ENCODE results near the gene NAIF1.
"Not testable (repeated sequence)": the region's sequence is repeated elsewhere in the genome, so short reads cannot be mapped to it uniquely, and the experiment has no call there.

Gene NAIF1

DNA sequence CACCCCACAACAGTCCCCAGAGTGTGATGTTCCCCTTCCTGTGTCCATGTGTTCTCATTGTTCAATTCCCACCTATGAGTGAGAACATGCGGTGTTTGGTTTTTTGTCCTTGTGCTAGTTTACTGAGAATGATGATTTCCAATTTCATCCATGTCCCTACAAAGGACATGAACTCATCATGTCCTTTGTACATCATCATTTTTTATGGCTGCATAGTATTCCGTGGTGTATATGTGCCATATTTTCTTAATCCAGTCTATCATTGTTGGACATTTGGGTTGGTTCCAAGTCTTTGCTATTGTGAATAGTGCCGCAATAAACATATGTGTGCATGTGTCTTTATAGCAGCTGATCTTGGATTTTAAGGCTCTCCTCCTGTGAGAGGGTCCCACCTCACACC lies 26.3 kb downstream of the NAIF1 start:
- H3K27me3 ChIP-seq (ENCODE audit: insufficient read depth, low read length); H3K4me3 ChIP-seq (ENCODE audit: low read depth, low read length); H2AFZ ChIP-seq (ENCODE audit: low read length, unreplicated experiment); H3K27ac ChIP-seq (ENCODE audit: low read depth, low read length); H3K36me3 ChIP-seq (ENCODE audit: insufficient read depth, low read length); H3K79me2 ChIP-seq (ENCODE audit: control insufficient read depth, insufficient read depth, low read length, unreplicated experiment); H3K4me1 ChIP-seq (ENCODE audit: control insufficient read depth, insufficient read depth, low read length, unreplicated experiment): not testable (repeated sequence)

DNA sequence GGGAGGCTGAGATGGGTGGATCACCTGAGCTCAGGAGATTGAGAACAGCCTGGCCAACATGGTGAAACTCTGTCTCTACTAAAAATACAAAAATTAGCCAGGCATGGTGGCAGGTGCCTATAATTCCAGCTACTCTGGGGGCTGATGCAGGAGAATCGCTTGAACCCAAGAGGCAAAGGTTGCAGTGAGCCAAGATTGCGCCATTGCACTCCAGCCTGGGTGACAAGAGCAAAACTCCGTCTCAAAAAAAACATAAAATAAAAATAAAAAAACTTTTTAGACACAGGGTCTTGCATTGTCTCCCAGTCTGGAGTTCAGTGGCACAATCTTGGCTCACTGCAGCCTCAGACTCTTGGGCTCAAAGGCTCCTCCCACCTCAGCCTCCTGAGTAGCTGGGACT lies 30.6 kb downstream of the NAIF1 start:
- H3K36me3 ChIP-seq (ENCODE audit: insufficient read depth, low read length); H3K4me1 ChIP-seq (ENCODE audit: control insufficient read depth, insufficient read depth, low read length, unreplicated experiment); H3K4me3 ChIP-seq (ENCODE audit: low read depth, low read length); H3K27me3 ChIP-seq (ENCODE audit: insufficient read depth, low read length); H2AFZ ChIP-seq (ENCODE audit: low read length, unreplicated experiment); H3K79me2 ChIP-seq (ENCODE audit: control insufficient read depth, insufficient read depth, low read length, unreplicated experiment); H3K27ac ChIP-seq (ENCODE audit: low read depth, low read length): not testable (repeated sequence)

- H3K79me2 ChIP-seq (ENCODE audit: control insufficient read depth, insufficient read depth, low read length, unreplicated experiment) = no peaks in the 10 kb centered on the region
- no peaks in the 10 kb centered on the region for H3K4me1 ChIP-seq (ENCODE audit: control insufficient read depth, insufficient read depth, low read length, unreplicated experiment)
- no peak overlapping the region for H2AFZ ChIP-seq (ENCODE audit: low read length, unreplicated experiment)
- H3K27me3 ChIP-seq (ENCODE audit: insufficient read depth, low read length) = no peaks in the 10 kb centered on the region
- H3K4me3 ChIP-seq (ENCODE audit: low read depth, low read length) = no peak overlapping the region
- H3K27ac ChIP-seq (ENCODE audit: low read depth, low read length) = no peak overlapping the region
- no peaks in the 10 kb centered on the region for H3K36me3 ChIP-seq (ENCODE audit: insufficient read depth, low read length)
These were observed 32.1 kb downstream of the NAIF1 start for GRCh38 chr9:128034821-128035652.

DNA sequence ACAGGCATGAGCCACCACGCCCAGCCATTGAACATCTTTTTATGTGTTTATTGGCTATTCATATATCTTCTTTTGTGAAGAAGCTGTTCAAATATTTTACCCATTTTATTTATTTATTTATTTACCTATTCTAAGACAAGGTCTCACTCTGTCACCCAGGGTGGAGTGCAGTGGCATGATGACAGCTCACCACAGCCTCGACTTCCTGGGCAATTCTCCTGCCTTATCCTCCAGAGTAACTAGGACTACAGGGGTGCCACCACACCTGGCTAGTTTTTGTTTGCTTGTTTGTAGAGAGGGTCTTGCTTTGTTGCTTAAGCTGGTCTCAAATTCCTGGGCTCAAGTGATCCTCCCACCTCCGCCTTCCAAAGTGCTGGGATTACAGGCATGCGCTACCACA lies 33.5 kb downstream of the NAIF1 start:
- no peak overlapping the region for H3K4me3 ChIP-seq (ENCODE audit: low read depth, low read length)
- H3K27ac ChIP-seq (ENCODE audit: low read depth, low read length) = no peak overlapping the region
- H2AFZ ChIP-seq (ENCODE audit: low read length, unreplicated experiment) = no peak overlapping the region
- no peaks in the 10 kb centered on the region for H3K4me1 ChIP-seq (ENCODE audit: control insufficient read depth, insufficient read depth, low read length, unreplicated experiment)
- no peaks in the 10 kb centered on the region for H3K36me3 ChIP-seq (ENCODE audit: insufficient read depth, low read length)
- no peaks in the 10 kb centered on the region for H3K79me2 ChIP-seq (ENCODE audit: control insufficient read depth, insufficient read depth, low read length, unreplicated experiment)
- no peaks in the 10 kb centered on the region for H3K27me3 ChIP-seq (ENCODE audit: insufficient read depth, low read length)

GRCh38 chr9:128027705-128028104 lies 39.4 kb downstream of the NAIF1 start:
- H3K4me1 ChIP-seq (ENCODE audit: control insufficient read depth, insufficient read depth, low read length, unreplicated experiment) = peaks cover 14% of the 10 kb centered on the region
- no peak overlapping the region for H2AFZ ChIP-seq (ENCODE audit: low read length, unreplicated experiment)
- no peak overlapping the region for H3K4me3 ChIP-seq (ENCODE audit: low read depth, low read length)
- no peaks in the 10 kb centered on the region for H3K27me3 ChIP-seq (ENCODE audit: insufficient read depth, low read length)
- no peaks in the 10 kb centered on the region for H3K36me3 ChIP-seq (ENCODE audit: insufficient read depth, low read length)
- H3K79me2 ChIP-seq (ENCODE audit: control insufficient read depth, insufficient read depth, low read length, unreplicated experiment) = no peaks in the 10 kb centered on the region
- H3K27ac ChIP-seq (ENCODE audit: low read depth, low read length) = no peak overlapping the region

DNA sequence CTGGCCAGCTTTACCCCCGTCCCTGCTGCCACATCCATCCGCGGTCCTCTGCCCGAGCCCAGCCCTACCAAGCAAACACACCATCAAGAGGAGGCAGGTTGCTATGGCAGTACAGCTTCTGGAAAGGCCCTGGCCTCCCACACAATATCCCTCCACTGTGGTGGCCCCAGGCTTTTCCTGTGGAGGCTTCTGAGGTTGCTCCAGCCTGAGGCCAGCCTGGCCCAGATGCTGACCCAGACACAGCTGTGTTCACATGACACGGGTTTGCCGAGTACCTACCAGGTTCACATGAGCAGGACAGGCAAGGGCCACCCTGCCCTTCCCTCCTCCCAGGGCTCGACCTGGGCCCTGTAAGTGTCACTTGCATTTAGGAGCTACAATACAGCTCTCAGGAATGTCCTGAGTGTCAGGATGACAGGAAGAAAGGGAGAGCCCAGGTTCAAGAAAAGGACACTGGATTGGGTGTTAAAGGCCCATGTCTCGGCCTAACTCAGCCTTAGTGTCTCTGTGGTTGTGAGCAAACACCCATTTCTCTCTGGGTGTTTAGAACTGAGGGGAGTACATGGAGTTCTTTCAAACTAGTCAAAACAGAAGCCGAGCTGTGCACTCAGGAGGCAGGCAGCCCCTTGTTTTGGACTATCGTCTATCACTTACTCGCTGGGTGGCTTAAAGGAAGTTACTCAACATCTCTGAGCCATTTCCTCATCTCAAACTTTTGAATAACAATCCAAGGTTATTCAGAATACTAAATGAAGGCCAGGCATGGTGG lies 40.2 kb downstream of the NAIF1 start:
- peaks cover 14% of the 10 kb centered on the region for H3K4me1 ChIP-seq (ENCODE audit: control insufficient read depth, insufficient read depth, low read length, unreplicated experiment)
- H3K4me3 ChIP-seq (ENCODE audit: low read depth, low read length) = no peak overlapping the region
- H2AFZ ChIP-seq (ENCODE audit: low read length, unreplicated experiment) = no peak overlapping the region
- no peaks in the 10 kb centered on the region for H3K36me3 ChIP-seq (ENCODE audit: insufficient read depth, low read length)
- peak overlapping the region; percentile 15; the same call in 1 of the 2 replicates for H3K27ac ChIP-seq (ENCODE audit: low read depth, low read length)
- no peaks in the 10 kb centered on the region for H3K27me3 ChIP-seq (ENCODE audit: insufficient read depth, low read length)
- no peaks in the 10 kb centered on the region for H3K79me2 ChIP-seq (ENCODE audit: control insufficient read depth, insufficient read depth, low read length, unreplicated experiment)

DNA sequence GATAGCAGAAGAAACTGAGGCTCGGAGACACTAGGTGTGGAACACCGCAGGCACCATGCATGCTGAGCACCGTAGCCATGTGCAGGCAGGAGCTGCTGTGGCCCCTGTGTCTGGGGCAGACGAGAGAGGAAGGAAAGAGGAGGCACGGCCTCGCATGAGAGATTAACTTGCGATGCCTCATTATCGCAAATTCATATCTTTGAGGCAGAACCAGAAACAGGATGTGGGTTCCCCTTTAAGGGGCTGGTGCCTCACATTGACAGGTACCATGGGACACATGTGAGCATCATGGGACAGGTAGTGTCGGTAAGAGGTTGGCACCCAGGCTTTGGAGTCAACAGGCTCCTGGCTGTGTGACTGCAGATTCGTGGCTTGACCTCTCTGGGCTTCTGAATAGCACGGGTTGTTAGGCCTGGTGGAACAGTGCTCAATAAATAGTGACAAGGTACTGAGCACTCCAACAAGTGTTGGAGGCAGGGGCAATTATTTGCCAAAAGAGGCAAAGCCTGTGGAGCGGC lies 40.8 kb downstream of the NAIF1 start:
- no peak overlapping the region for H3K4me3 ChIP-seq (ENCODE audit: low read depth, low read length)
- H3K79me2 ChIP-seq (ENCODE audit: control insufficient read depth, insufficient read depth, low read length, unreplicated experiment) = no peaks in the 10 kb centered on the region
- peaks cover 14% of the 10 kb centered on the region for H3K4me1 ChIP-seq (ENCODE audit: control insufficient read depth, insufficient read depth, low read length, unreplicated experiment)
- no peaks in the 10 kb centered on the region for H3K36me3 ChIP-seq (ENCODE audit: insufficient read depth, low read length)
- no peak overlapping the region for H2AFZ ChIP-seq (ENCODE audit: low read length, unreplicated experiment)
- H3K27me3 ChIP-seq (ENCODE audit: insufficient read depth, low read length) = no peaks in the 10 kb centered on the region
- H3K27ac ChIP-seq (ENCODE audit: low read depth, low read length) = no peak overlapping the region

DNA sequence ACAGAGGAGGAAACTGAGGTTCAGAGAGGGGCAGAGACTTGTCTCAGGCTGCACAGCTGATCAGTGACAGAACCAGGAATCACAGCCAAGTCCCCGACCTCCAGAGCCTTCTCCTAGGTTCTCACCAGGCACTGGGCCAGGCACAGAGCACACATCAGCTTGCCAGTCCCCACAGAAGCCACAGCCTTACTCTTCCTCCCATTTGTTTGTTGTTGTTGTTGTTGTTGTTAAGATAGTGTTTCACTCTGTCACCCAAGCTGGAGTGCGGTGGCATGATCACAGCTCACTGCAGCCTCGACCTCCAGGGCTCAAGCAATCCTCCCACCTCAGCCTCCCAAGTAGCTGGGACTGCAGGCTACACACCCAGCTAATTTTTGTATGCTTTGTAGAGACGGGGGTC lies 41.4 kb downstream of the NAIF1 start:
- no peaks in the 10 kb centered on the region for H3K27me3 ChIP-seq (ENCODE audit: insufficient read depth, low read length)
- H3K4me1 ChIP-seq (ENCODE audit: control insufficient read depth, insufficient read depth, low read length, unreplicated experiment) = peaks cover 14% of the 10 kb centered on the region
- no peak overlapping the region for H3K27ac ChIP-seq (ENCODE audit: low read depth, low read length)
- H2AFZ ChIP-seq (ENCODE audit: low read length, unreplicated experiment) = no peak overlapping the region
- no peak overlapping the region for H3K4me3 ChIP-seq (ENCODE audit: low read depth, low read length)
- no peaks in the 10 kb centered on the region for H3K79me2 ChIP-seq (ENCODE audit: control insufficient read depth, insufficient read depth, low read length, unreplicated experiment)
- H3K36me3 ChIP-seq (ENCODE audit: insufficient read depth, low read length) = no peaks in the 10 kb centered on the region

- Histone ChIP-seq H3K27me3 (ENCODE audit: insufficient read depth, low read length) (no peaks in the 10 kb centered on the region), H3K79me2 (ENCODE audit: control insufficient read depth, insufficient read depth, low read length, unreplicated experiment) (no peaks in the 10 kb centered on the region), H3K4me1 (ENCODE audit: control insufficient read depth, insufficient read depth, low read length, unreplicated experiment) (peaks cover 14% of the 10 kb centered on the region), H3K27ac (ENCODE audit: low read depth, low read length) (no peak overlapping the region), H3K36me3 (ENCODE audit: insufficient read depth, low read length) (no peaks in the 10 kb centered on the region), H3K4me3 (ENCODE audit: low read depth, low read length) (no peak overlapping the region), H2AFZ (ENCODE audit: low read length, unreplicated experiment) (no peak overlapping the region)
These were observed 42.3 kb downstream of the NAIF1 start for GRCh38 chr9:128024761-128025308.

DNA sequence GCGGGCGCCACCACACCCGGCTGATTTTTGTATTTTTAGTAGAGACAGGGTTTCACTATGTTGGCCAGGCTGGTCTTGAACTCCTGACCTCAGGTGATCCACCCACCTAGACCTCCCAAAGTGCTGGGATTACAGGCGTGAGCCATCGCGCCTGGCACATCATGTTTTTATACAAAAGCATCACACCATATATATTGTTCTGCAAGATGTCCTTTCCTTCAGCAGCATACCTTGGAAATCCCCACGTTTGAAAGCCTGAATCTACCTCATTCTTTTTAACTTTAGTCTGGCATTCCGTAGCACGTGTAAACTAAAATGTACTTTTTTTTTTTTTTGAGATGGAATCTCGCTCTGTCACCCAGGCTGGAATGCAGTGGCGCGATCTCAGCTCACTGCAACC lies 43.4 kb downstream of the NAIF1 start:
- not testable (repeated sequence) for H2AFZ ChIP-seq (ENCODE audit: low read length, unreplicated experiment); H3K79me2 ChIP-seq (ENCODE audit: control insufficient read depth, insufficient read depth, low read length, unreplicated experiment); H3K27me3 ChIP-seq (ENCODE audit: insufficient read depth, low read length); H3K27ac ChIP-seq (ENCODE audit: low read depth, low read length); H3K4me3 ChIP-seq (ENCODE audit: low read depth, low read length); H3K36me3 ChIP-seq (ENCODE audit: insufficient read depth, low read length)
- peaks cover 14% of the 10 kb centered on the region for H3K4me1 ChIP-seq (ENCODE audit: control insufficient read depth, insufficient read depth, low read length, unreplicated experiment)

All from ACC112 (cell line).